Pancreas (tissue), 10 donors: Measurements from ENCODE around the gene ACSBG1. TPM values are rescaled to one million over a fixed set of nuclear protein-coding genes. Genes with fewer than 3 reads are reported as not detected.

ENCODE experiments used
- ATAC-seq, 4 donors: fragments of 200-7000 bp; cut with Tn5 transposase; one replicate each; pipeline versions ENCODE4 v1.8.0 to v1.9.1; 2020; ENCODE audit warnings: mild to moderate bottlenecking in 4 of 4, moderate library complexity in 4 of 4
- DNase-seq, 6 donors: peaks; one replicate each; pipeline ENCODE4 v3.0.0-alpha.2; 2020
- FAIRE-seq: peaks from 2 replicates; lab custom pipeline; 2012; peaks lifted over from hg19 to GRCh38; lab: Jason Lieb, UNC
- H3K27ac ChIP-seq, 4 donors: fragments of 200-600 bp; sonication (generic); 1 replicate in 3 of 4; 2 replicates in 1 of 4; pipeline versions ENCODE4 v1.5.0 to v1.8.0; 2020
- H3K27me3 ChIP-seq, 4 donors: fragments of 200-600 bp; one replicate each; pipeline ENCODE4 v1.8.0; 2021
- H3K36me3 ChIP-seq, 3 donors: fragments of 200-600 bp; sonication (generic) in 1 of 3; one replicate each; pipeline versions ENCODE4 v1.5.0 to v1.8.0; 2020 to 2021
- H3K4me1 ChIP-seq, 3 donors: fragments of 200-600 bp; one replicate each; pipeline ENCODE4 v1.8.0; 2021
- H3K4me3 ChIP-seq, 4 donors: fragments of 200-600 bp; sonication (generic) in 2 of 4; one replicate each; pipeline versions ENCODE4 v1.5.0 to v1.8.0; 2020 to 2021
- H3K9me3 ChIP-seq, 4 donors: fragments of 200-600 bp; one replicate each; pipeline ENCODE4 v1.8.0; 2021
- CTCF ChIP-seq, 4 donors: fragments of 200-600 bp; sonication (generic) in 3 of 4; IDR thresholded peaks; one replicate each; pipeline versions ENCODE4 v1.5.0 to v1.8.0; 2021; ENCODE audit warnings: antibody characterized with exemption in 4 of 4
- WGBS, 2 donors: extraction: QIAGEN DNeasy Blood & Tissue Kit; methylation state at CpG; one replicate each; pipeline ENCODE4 v1.1.7; 2013; 5-methylcytosine and 5-hydroxymethylcytosine counted together
- intact Hi-C, 3 donors: fragments of 100-400 bp; cut with DNase I; formaldehyde crosslinking; loops; one replicate each; pipeline versions ENCODE4 v1.11.1 to v1.14.2; 2022
- polyA plus RNA-seq, 2 donors: library from polyadenylated mRNA; stranded (reverse); fragments of 200-250 nt; gene quantifications; one replicate each; pipeline ENCODE4 v1.2.3, GENCODE V29; 2013
- total RNA-seq, 6 donors: library from RNA; stranded (reverse); fragmentation: NEBNext Ultra II Directional in 4 of 6; extraction: Animal tissue kit (Norgen Biotek cat#: 25700) in 4 of 6; gene quantifications; one replicate each; pipeline versions ENCODE4 v1.2.1 to v1.2.4, GENCODE V29; 2021 to 2023
- donor health status: healthy with polysubstance abuse.
- donor health status: DM: no; HTN: no; CAD: no; lungs with moderate emphysema.
- donor health status: DM: no; HTN: no; CAD: no.
- donor health status: control.
- donor health status: control.
- donor health status: Bipolar disorder and iron deficiency.
- donor health status: DM: yes; HTN: yes; CAD: no.
- donor health status: DM: no; HTN: no; CAD: no.
- donor health status: DM: no; HTN: no; CAD: no.
- donor health status: DM: yes; HTN: yes; CAD: no.

ACSBG1 gene
- total and polyA plus RNA-seq, 8 donors, result 0.04 to 0.12 (median 0.04) TPM; not detected in 5

- ATAC-seq, result no peak
- Histone ChIP-seq H3K9me3 (no peaks in the 10 kb centered on the region), H3K36me3 (no peaks in the 10 kb centered on the region), H3K4me1 (no peaks in the 10 kb centered on the region), H3K27ac (no peak overlapping the region), H3K27me3 (no peaks in the 10 kb centered on the region), H3K4me3 (no peak overlapping the region)
- FAIRE-seq, result no peak
- TF ChIP-seq CTCF (IDR thresholded peaks at IDR 0.05), result no peak
- intact Hi-C loops, result no loop called here
- WGBS, 2 donors, result 73 to 77% methylated on average over 2 of the region's 2 CpGs
- DNase-seq, result no peak
Observed at GRCh38 chr15:78224023-78224411, 10.3 kb downstream of the ACSBG1 start.

DNA sequence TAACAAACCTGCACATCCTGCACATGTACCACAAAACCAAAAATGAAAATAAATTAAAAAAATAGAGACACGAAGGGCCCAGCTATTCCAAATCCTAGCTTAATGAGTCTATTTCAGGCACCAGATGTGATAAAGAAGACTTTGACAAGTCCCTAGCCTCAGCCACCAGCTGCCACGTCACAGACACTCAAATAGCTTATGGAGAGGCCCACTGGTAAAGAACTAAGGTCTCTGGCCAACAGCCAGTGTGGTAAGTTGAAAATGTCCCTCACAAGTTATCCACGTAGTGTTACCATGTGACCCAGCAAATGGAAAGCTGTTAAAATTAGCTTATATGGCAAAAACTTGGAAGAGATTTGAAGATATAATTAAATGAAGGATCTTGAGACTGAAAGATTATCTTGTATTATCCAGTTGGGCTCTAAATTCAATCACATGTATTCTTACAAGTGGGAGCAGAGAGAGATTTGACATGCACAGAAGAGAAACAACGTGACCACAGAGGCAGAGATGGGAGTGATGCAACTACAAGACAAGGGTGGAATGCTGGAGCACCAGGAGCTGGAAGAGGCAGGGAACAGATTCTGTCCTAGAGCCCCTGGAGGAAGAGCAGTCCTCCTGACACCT lies 10.9 kb downstream of the ACSBG1 start:
- 77 to 84% methylated on average over 4 of the region's 4 CpGs for WGBS, 2 donors
- Histone ChIP-seq H3K27ac (no peak overlapping the region), H3K4me1 (no peaks in the 10 kb centered on the region), H3K4me3 (no peak overlapping the region), H3K9me3 (no peaks in the 10 kb centered on the region), H3K36me3 (no peaks in the 10 kb centered on the region), H3K27me3 (no peaks in the 10 kb centered on the region)
- no peak for FAIRE-seq
- no peak for ATAC-seq
- DNase-seq, result peak in 1 of 6 donors; percentile 6
- TF ChIP-seq CTCF (IDR thresholded peaks at IDR 0.05), result no peak
- intact Hi-C loops, result no loop called here

DNA sequence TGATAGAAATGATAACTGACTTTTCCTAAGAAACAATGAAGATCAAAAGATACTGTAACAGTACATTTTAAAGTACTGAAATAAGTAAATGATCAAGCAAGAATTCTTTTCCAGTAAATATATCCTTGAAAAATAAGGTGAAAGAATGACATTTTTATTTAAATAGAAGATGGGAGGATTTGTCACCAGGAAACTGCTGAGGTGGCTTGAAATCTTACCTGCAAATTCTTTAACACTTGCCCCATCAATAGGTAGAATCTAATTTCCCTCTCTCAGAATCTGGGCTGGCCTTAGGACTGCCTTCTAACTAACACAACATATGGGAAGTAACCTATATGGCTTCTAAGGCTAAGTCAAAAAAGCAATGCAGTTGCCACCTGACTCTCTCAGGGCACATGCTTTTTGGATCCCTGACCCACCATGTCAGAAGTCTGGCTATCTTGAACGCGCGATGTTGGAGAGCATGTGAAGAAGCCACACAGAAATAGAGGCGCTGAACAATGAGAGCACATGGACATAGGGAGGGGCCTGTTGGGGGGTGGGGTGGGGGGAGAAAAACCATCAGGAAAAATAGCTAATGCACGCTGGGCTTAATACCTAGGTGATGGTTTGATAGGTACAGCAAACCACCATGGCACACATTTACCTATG lies 11.5 kb downstream of the ACSBG1 start:
- TF ChIP-seq CTCF (IDR thresholded peaks at IDR 0.05), result no peak
- 95 to 97% methylated on average over 5 of the region's 5 CpGs for WGBS, 2 donors
- H3K27me3 ChIP-seq, result no peaks in the 10 kb centered on the region
- H3K4me3 ChIP-seq, result no peak overlapping the region
- H3K27ac ChIP-seq, result no peak overlapping the region
- H3K9me3 ChIP-seq, result no peaks in the 10 kb centered on the region
- ATAC-seq (no peak), DNase-seq (no peak), FAIRE-seq (no peak)
- no peaks in the 10 kb centered on the region for H3K36me3 ChIP-seq
- intact Hi-C loops, result no loop called here
- no peaks in the 10 kb centered on the region for H3K4me1 ChIP-seq

DNA sequence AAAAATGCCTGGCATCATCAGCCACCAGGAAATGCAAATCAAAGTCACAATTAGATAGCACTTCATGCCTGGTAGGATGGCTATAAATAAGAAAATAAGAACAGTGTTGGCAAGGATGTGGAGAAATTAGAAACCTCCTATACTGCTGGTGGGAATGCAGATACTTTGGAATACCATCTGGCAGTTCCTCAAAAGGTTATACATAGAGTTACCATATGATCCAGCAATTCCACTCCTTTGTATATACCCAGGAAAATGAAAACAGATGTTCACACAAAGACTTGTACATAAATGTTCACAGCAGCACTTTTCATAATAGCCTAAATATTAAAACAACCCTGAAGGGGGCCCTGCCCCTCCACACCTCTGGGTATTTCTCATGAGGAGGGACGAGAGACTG lies 13.7 kb downstream of the ACSBG1 start:
- Histone ChIP-seq H3K4me1 (peaks cover 7 to 15% (median 8%) of the 10 kb centered on the region in 3 donors), H3K9me3 (no peaks in the 10 kb centered on the region), H3K27ac (no peak overlapping the region), H3K27me3 (no peaks in the 10 kb centered on the region), H3K4me3 (no peak overlapping the region), H3K36me3 (no peaks in the 10 kb centered on the region)
- DNase-seq, result no peak
- TF ChIP-seq CTCF (IDR thresholded peaks at IDR 0.05), result no peak
- FAIRE-seq, result no peak
- intact Hi-C loops, result no loop called here
- no peak for ATAC-seq
- 86 to 87% methylated on average over 1 of the region's 1 CpG for WGBS, 2 donors
